Activated naive CD4-positive, alpha-beta T cell treated with anti-CD3 and anti-CD28 coated beads for 36 hours (primary cell): ENCODE measurements around the gene COPE. TPM values are rescaled to one million over a fixed set of nuclear protein-coding genes. Genes with fewer than 3 reads are reported as not detected.

ENCODE experiments used
- CTCF ChIA-PET: fragments of 350-600 bp; sonication (Branson Sonifier 250); formaldehyde crosslinking; loops from one replicate; lab custom pipeline; 2021; ENCODE audit warnings: antibody characterized with exemption; lab: Charles Lee
- DNase-seq: peaks from one replicate; pipeline ENCODE4 v3.0.0-alpha.2; 2020
- H3K27ac Mint-ChIP-seq: one replicate; pipeline ENCODE4 v1.8.0; 2021; ENCODE audit warnings: mild to moderate bottlenecking, mixed read lengths
- H3K27me3 Mint-ChIP-seq: one replicate; pipeline ENCODE4 v1.8.0; 2021; ENCODE audit warnings: low read depth, mixed read lengths
- H3K36me3 Mint-ChIP-seq: one replicate; pipeline ENCODE4 v1.8.0; 2021; ENCODE audit warnings: low read depth, mixed read lengths
- H3K4me1 Mint-ChIP-seq: one replicate; pipeline ENCODE4 v1.8.0; 2021; ENCODE audit warnings: low read depth, mixed read lengths
- H3K4me3 Mint-ChIP-seq: one replicate; pipeline ENCODE4 v1.8.0; 2021; ENCODE audit warnings: mild to moderate bottlenecking, moderate library complexity, mixed read lengths
- H3K9me3 Mint-ChIP-seq: one replicate; pipeline ENCODE4 v1.8.0; 2021; ENCODE audit warnings: mixed read lengths
- intact Hi-C: fragments of 100-400 bp; cut with micrococcal nuclease; formaldehyde crosslinking; loops from one replicate; pipeline ENCODE4 v1.15.1; 2023
- total RNA-seq, 2 experiments: library from RNA; stranded (reverse); gene quantifications; one replicate each; pipeline ENCODE4 v1.2.3, GENCODE V29; 2021

COPE gene
- total RNA-seq, 2 experiments from 2014 or later, result 199 to 200 TPM

DNA sequence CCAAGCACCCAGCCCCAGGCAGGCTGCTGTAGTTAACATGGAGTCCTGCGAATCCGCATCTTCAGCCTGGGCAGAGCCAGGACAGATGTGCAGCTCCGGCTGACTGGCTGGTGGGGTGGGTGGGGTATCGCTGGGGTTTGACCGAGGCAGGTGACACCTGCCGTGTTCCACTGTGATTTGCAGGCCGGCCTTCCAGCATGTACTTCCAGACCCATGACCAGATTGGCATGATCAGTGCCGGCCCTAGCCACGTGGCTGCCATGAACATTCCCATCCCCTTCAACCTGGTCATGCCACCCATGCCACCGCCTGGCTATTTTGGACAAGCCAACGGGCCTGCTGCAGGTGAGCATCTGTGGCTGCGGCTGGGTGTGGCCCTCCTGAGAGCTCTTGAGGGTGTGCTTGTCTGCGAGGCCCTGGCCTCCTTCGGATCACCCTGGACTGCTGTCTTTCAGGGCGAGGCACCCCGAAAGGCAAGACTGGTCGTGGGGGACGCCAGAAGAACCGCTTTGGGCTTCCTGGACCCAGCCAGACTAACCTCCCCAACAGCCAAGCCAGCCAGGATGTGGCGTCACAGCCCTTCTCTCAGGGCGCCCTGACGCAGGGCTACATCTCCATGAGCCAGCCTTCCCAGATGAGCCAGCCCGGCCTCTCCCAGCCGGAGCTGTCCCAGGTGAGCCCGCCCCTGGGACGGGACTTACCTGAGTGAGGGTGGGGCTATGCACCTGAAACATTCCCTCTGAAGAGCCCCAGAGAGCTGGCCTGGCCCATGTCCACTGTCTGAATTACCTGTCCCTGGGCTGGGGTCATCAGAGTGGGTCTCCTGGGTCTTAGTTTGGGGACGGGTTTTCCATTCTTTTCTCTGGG is 53.8 kb downstream of the COPE start:
- no peak for DNase-seq
- Mint-ChIP-seq H3K4me3 (no peak overlapping the region), H3K9me3 (no peaks in the 10 kb centered on the region), H3K27me3 (no peaks in the 10 kb centered on the region), H3K4me1 (peaks cover 2% of the 10 kb centered on the region), H3K36me3 (peaks cover 40% of the 10 kb centered on the region), H3K27ac (no peak overlapping the region)
- intact Hi-C loops, result no loop called here
- CTCF ChIA-PET, result interaction anchor here (1.1 to 1.5 kb wide), 3 partner anchors 15 to 417 kb away, joined by 3 to 4 read pairs (median 4); no protein-coding TSS in a partner anchor

GRCh38 chr19:18863843-18864362 is 55.3 kb downstream of the COPE start:
- CTCF ChIA-PET, result interaction anchor here (0.7 kb wide), 1 partner anchor 35 kb away, joined by 3 read pairs; no protein-coding TSS in a partner anchor
- intact Hi-C loops, result no loop called here
- Mint-ChIP-seq H3K27ac (no peak overlapping the region), H3K9me3 (no peaks in the 10 kb centered on the region), H3K36me3 (peaks cover 44% of the 10 kb centered on the region), H3K4me3 (no peak overlapping the region), H3K4me1 (peaks cover 2% of the 10 kb centered on the region), H3K27me3 (no peaks in the 10 kb centered on the region)
- DNase-seq, result no peak

DNA sequence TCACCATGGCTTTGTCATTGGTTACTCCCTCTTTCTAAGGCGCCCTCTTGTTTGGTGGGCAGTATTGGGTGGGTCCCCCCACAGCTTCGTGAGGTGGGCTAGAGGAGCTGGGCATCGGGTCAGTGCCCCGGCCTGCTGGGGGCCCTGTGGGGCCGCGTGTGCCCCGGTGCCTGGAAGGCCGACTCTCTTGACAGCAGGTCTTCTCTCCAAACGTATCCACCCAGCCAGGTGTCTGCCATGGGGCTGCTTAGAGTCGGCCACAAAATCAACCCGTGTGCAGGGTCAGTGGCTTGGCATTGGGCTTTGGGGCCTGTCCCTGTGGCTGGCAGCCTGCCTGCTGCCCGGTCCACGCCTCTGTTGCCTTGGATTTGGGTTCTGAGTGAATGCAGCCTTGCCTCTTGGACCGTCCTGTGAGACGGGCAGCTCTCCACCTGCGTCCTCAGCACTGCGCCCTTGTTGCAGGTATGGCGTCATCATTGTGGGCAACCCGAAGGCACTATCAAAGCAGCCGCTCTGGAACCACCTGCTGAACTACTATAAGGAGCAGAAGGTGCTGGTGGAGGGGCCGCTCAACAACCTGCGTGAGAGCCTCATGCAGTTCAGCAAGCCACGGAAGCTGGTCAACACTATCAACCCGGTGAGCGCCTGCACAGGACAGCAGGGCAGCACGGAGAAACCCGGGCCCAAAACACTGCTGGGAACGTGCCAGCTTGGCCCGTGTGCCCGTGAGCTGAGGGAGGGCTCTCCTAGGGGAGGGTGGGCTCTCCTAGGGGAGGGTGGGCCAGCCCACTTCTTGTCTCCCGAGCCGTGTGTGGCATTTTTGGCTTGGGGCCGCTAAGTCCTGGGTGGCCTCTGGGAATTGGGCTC is 56.0 kb downstream of the COPE start:
- Mint-ChIP-seq H3K4me3 (no peak overlapping the region), H3K27me3 (no peaks in the 10 kb centered on the region), H3K9me3 (no peaks in the 10 kb centered on the region), H3K36me3 (peaks cover 45% of the 10 kb centered on the region), H3K4me1 (no peaks in the 10 kb centered on the region), H3K27ac (no peak overlapping the region)
- intact Hi-C loops, result no loop called here
- no peak for DNase-seq
- CTCF ChIA-PET, result no interaction called here

GRCh38 chr19:18861917-18862316 is 57.3 kb downstream of the COPE start:
- Mint-ChIP-seq H3K9me3 (no peaks in the 10 kb centered on the region), H3K27me3 (no peaks in the 10 kb centered on the region), H3K4me3 (no peak overlapping the region), H3K27ac (no peak overlapping the region), H3K4me1 (no peaks in the 10 kb centered on the region), H3K36me3 (peaks cover 42% of the 10 kb centered on the region)
- no peak for DNase-seq
- intact Hi-C loops, result no loop called here
- CTCF ChIA-PET, result interaction anchor here (1.6 kb wide), 1 partner anchor 15 kb away, joined by 7 read pairs; no protein-coding TSS in a partner anchor

GRCh38 chr19:18861235-18861634 is 58.0 kb downstream of the COPE start:
- no peaks in the 10 kb centered on the region for H3K27me3 Mint-ChIP-seq
- H3K4me3 Mint-ChIP-seq, result no peak overlapping the region
- CTCF ChIA-PET, result interaction anchor here (0.7 to 1.6 kb wide), 3 partner anchors 14 to 390 kb away, joined by 3 to 7 read pairs (median 6); no protein-coding TSS in a partner anchor
- H3K9me3 Mint-ChIP-seq, result no peaks in the 10 kb centered on the region
- H3K4me1 Mint-ChIP-seq, result no peaks in the 10 kb centered on the region
- no peak for DNase-seq
- H3K36me3 Mint-ChIP-seq, result peaks cover 40% of the 10 kb centered on the region
- intact Hi-C loops, result no loop called here
- H3K27ac Mint-ChIP-seq, result no peak overlapping the region

DNA sequence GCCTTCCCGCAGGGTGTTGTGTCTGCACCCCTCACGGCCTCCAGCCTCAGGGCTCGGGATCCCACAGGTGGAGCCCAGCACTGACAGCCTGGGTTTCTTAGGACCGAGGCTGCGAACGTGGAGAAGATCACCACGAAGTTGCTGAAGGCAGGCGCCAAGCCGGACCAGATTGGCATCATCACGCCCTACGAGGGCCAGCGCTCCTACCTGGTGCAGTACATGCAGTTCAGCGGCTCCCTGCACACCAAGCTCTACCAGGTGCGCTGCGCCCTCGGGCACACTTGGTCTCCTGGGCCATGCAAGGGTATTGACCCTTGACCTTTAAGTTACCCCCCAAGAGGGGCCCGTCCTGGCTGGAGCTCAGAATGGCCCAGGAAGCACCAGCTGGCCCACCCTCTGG is 58.5 kb downstream of the COPE start:
- H3K36me3 Mint-ChIP-seq, result peaks cover 39% of the 10 kb centered on the region
- intact Hi-C loops, result no loop called here

GRCh38 chr19:18860302-18860700 is 58.9 kb downstream of the COPE start:
- CTCF ChIA-PET, result interaction anchor here (0.9 to 1.6 kb wide), 2 partner anchors 13 to 389 kb away, joined by 3 to 7 read pairs; no protein-coding TSS in a partner anchor

More for the DNA sequence above, 58.5 kb downstream of the COPE start:
- CTCF ChIA-PET, result interaction anchor here (0.7 to 1.6 kb wide), 3 partner anchors 14 to 390 kb away, joined by 3 to 7 read pairs (median 6); no protein-coding TSS in a partner anchor
- H3K4me1 Mint-ChIP-seq, result no peaks in the 10 kb centered on the region
- H3K27ac Mint-ChIP-seq, result no peak overlapping the region
- no peaks in the 10 kb centered on the region for H3K9me3 Mint-ChIP-seq
- no peak overlapping the region for H3K4me3 Mint-ChIP-seq
- DNase-seq, result no peak
- H3K27me3 Mint-ChIP-seq, result no peaks in the 10 kb centered on the region

GRCh38 chr19:18859676-18860301 is 59.4 kb downstream of the COPE start:
- peaks cover 35% of the 10 kb centered on the region for H3K36me3 Mint-ChIP-seq

More at GRCh38 chr19:18860302-18860700, 58.9 kb downstream of the COPE start:
- Mint-ChIP-seq H3K9me3 (no peaks in the 10 kb centered on the region), H3K4me1 (no peaks in the 10 kb centered on the region), H3K36me3 (peaks cover 39% of the 10 kb centered on the region), H3K4me3 (no peak overlapping the region), H3K27ac (no peak overlapping the region), H3K27me3 (no peaks in the 10 kb centered on the region)
- intact Hi-C loops, result no loop called here
- DNase-seq, result no peak

GRCh38 chr19:18858906-18859646 is 60.1 kb downstream of the COPE start:
- Mint-ChIP-seq H3K4me1 (no peaks in the 10 kb centered on the region), H3K27me3 (no peaks in the 10 kb centered on the region), H3K27ac (no peak overlapping the region), H3K4me3 (no peak overlapping the region), H3K36me3 (peaks cover 34% of the 10 kb centered on the region), H3K9me3 (no peaks in the 10 kb centered on the region)
- CTCF ChIA-PET, result interaction anchor here (0.7 to 1.7 kb wide), 2 partner anchors 12 to 17 kb away, joined by 3 to 5 read pairs; no protein-coding TSS in a partner anchor
- no peak for DNase-seq
- intact Hi-C loops, result no loop called here

More at GRCh38 chr19:18859676-18860301, 59.4 kb downstream of the COPE start:
- Mint-ChIP-seq H3K4me3 (no peak overlapping the region), H3K9me3 (no peaks in the 10 kb centered on the region), H3K27ac (no peak overlapping the region), H3K27me3 (no peaks in the 10 kb centered on the region), H3K4me1 (no peaks in the 10 kb centered on the region)
- intact Hi-C loops, result no loop called here
- DNase-seq, result no peak
- CTCF ChIA-PET, result no interaction called here

DNA sequence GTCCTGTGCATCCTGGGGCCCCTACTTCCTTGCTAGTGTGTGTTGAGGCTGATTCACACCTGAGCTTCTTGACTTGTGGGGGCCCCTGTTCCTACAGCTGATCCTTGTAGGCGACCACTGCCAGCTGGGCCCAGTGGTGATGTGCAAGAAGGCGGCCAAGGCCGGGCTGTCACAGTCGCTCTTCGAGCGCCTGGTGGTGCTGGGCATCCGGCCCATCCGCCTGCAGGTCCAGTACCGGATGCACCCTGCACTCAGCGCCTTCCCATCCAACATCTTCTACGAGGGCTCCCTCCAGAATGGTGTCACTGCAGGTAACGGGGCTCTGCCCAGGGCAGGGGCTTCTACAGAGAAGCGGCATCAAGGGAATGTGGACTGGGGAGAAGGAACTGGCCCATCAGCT is 62.0 kb downstream of the COPE start:
- H3K27me3 Mint-ChIP-seq, result no peaks in the 10 kb centered on the region
- CTCF ChIA-PET, result interaction anchor here (1.2 kb wide), 1 partner anchor 13 kb away, joined by 3 read pairs; no protein-coding TSS in a partner anchor
- no peaks in the 10 kb centered on the region for H3K4me1 Mint-ChIP-seq
- DNase-seq, result no peak
- H3K36me3 Mint-ChIP-seq, result peaks cover 34% of the 10 kb centered on the region
- intact Hi-C loops, result no loop called here
- H3K9me3 Mint-ChIP-seq, result no peaks in the 10 kb centered on the region
- H3K4me3 Mint-ChIP-seq, result no peak overlapping the region
- no peak overlapping the region for H3K27ac Mint-ChIP-seq
